Transverse colon (tissue), 4 donors: ENCODE measurements around the gene PTPRG.
A peak's percentile ranks its signal among the peaks of the same experiment; 100 is the strongest.

Source experiments
- CTCF ChIP-seq, 5 experiments: fragments of 200-600 bp in 3 of 5; fragments of 450-650 bp in 2 of 5; sonication (generic) in 3 of 5; IDR thresholded peaks; 1 replicate in 2 of 5; 2 replicates in 3 of 5; pipeline ENCODE4 v1.5.1; 2016 to 2017; ENCODE audit warnings: antibody characterized with exemption in 5 of 5, inconsistent platforms in 3 of 5, mild to moderate bottlenecking in 2 of 5, moderate library complexity in 1 of 5
- EP300 ChIP-seq: sonication (generic); formaldehyde crosslinking; IDR thresholded peaks from one replicate; pipeline ENCODE4 v1.6.1; 2017; ENCODE audit warnings: antibody characterized with exemption, low read depth
- POLR2A ChIP-seq: fragments of 450-650 bp; IDR thresholded peaks from one replicate; pipeline ENCODE4 v1.6.1; 2016; ENCODE audit warnings: antibody characterized with exemption, mild to moderate bottlenecking, moderate library complexity
- POLR2AphosphoS5 ChIP-seq, 3 donors: sonication (generic); formaldehyde crosslinking; IDR thresholded peaks; one replicate each; pipeline ENCODE4 v1.6.1; 2016; ENCODE audit warnings: antibody characterized with exemption in 3 of 3

- TF ChIP-seq POLR2AphosphoS5 (IDR thresholded peaks at IDR 0.05) = no peak
- peak in 4 of 5 experiments; percentile 37 to 46 (median 44) for TF ChIP-seq CTCF (IDR thresholded peaks at IDR 0.05)
- no peak for TF ChIP-seq POLR2A
- TF ChIP-seq EP300 = no peak
Observed at GRCh38 chr3:62332835-62333244, 771.5 kb downstream of the PTPRG start.
